NCI-H128 (cell line): ENCODE data around the gene PDZRN3.

Source experiments
- DNase-seq: peaks from one replicate; lab custom pipeline; 2025; ENCODE audit not compliant: unreplicated experiment; lab: John Stamatoyannopoulos, UW

Gene PDZRN3

DNA sequence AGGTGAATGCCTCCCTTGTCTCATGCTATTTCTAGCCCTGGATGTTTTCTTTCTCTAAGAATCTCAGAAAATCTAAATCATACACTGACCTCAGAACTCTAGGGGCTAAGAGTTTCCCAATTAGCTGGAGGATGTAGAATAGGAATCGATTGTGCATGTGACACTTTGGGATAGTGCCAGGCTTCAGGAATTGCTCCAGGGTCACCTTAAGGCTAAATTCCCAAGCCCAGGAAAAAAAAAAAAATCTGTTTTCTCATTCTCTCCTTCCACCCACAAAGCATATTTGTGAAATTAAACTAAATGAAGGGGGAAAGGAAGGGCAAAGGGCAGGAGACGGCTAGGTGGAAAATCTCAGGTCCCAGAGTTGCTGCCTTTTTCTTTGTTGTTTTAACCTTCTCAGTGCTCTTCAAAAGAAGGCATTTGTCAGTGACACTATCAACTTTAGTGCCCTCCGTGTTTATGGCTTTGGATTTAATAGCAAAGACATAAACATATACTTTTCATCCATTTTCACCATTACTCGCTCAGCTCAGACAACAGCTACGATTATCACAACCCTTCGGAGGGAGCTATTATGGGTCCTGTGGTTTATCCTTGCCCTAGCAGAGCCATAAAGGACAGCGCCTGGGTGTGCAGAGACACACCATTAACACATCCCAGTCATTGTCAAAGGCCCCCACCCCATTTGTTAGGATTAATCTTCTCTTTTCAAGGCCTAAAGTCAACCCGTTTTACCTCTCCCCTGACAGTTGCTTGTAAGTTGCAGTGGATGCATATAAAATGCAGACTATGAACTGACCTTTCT is 271.7 kb downstream of the PDZRN3 start:
- DNase-seq, result no peak

DNA sequence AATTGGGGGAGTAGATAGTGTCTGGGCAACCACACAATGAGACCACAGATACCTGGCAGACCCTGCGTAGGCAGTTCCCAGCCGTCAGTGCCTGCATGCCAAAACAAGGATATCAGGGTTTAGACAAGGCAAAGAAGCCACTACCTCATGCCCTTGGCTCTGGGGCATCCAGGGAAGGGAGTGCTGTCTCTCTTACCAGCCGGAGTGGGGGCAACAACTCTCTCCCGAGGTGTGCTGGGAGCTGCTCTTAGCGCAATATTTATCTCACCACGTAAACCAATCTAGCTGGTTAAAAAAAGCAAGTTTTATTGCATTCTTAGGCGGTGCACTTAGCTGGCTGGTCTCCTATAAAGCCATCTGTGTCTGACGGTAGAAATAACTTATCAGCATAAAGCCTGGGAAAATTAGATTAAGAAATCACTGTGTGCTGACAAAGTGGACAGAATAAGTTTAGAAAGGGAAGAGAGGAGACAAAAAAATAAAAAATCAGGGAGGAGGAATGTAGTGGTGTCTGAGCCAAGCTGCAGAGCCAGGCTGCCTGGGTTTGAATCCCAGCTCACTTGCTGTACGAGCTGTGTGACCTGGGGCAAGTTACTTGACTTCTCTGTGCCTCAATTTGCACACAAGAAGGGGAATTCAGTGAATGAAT is 273.2 kb downstream of the PDZRN3 start:
- no peak for DNase-seq

DNA sequence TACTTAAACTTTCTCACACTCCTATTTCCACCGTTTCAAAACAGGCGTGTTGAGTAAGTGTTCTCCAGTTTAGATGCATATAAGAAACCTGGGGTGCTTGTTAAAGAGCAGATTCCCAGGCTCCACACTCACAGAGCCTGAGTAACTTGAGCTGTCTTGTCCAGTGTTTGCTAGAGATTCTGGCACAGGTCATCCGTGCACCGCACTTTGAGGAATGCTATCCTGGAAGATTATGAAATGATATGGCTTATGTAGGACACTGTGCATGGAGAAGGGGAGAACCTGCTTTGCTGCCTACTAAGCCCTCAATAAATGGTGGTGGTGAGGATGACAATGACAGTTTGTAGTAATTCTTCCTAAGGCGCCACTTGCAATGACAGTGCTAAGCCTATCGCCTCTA is 273.7 kb downstream of the PDZRN3 start:
- no peak for DNase-seq

DNA sequence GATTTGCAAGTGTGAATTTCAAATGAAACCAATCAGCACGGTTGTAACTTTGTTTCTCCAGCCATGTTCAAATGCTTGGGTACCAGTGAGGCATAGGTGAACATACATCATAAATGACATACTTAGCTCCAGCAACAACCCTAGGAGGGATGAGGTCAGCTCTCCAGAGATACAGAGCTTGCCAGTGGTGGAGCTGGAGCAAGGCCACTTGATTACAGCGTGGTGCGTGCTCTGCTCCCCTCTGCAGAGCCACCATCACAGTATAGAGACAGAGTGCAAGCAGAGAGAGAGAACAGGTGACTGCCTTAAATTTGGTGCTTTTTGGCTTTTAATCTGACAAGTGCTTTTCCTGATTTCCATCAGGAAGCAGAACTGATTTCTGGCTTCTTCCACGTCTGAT is 275.1 kb downstream of the PDZRN3 start:
- no peak for DNase-seq

DNA sequence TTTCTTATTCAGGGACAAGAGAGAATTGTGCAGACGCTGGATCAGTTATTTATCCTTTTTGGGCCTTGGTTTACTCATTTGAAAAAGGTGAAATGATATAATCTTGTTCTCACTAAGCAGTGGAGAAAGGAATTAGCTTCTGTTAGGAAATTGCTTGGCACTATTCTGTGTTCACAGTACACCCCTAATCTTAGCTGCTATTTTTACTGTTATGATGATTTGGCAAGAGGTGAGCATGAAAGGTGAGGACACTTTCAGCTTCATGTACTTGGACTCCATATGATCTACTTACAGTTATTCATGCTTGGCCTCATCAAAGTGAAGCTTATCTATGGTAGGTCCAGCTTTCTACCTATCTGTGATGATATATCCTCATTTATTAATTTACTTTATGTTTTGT is 282.7 kb downstream of the PDZRN3 start:
- DNase-seq, result no peak

DNA sequence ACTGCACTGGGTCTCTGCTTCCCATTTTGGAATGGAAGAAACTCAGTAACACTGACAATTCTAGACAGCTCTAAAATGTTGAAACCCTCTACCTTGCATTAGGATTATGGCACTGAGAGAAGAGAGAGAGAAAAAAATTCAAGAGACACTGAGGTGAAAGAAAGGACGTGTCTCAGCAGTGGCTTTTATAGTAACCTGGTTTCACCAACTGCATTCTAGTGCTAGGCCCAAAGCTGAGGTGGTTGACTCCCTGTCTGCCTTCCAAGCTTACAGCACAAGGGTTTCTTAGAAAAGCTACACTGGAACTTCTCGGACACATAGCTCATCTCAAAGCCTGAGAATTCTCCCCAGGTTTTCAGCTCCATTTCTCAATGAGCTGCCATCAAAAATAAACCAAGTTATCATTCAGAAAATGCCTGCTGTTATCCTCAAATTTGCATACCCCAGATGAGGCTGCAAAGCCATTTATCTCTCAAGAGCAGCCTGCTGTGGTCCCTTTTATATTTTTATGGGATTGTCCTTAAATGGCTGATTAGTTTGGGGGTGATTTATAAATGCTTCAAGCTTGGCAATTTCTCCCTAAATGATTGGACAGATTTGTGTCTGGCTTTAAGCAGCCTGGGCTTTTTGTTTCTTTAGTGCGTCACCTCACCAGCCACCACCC is 283.3 kb downstream of the PDZRN3 start:
- DNase-seq, result no peak

DNA sequence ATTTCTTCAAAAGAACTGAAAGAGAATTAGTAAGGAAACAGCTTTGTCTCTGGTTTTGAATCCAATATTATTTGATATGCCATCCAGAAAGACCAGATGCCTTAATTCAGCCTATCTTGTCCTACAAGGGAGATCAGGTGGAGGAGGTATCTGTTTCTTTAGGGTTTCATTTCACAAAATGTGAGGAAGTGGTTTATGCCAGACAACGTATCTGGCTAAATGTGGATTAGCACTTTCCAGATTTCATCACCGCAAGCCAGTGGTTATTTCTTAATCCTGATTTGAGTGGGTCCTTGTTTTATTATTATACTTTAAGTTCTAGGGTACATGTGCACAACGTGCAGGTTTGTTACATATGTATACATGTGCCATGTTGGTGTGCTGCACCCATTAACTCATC is 292.2 kb downstream of the PDZRN3 start:
- DNase-seq, result no peak
